GM21390 (cell line): ENCODE results near the gene XK.

ENCODE experiments used
- ATAC-seq: cut with Tn5 transposase; IDR thresholded peaks from one replicate; pipeline ENCODE4 v1.9.1; 2021; ENCODE audit not compliant: unreplicated experiment

Gene XK

GRCh38 chrX:37679230-37679629 lies 6.4 kb upstream of the XK start:
- no peak for ATAC-seq

- ATAC-seq, result no peak
Observed at GRCh38 chrX:37679888-37680287, 5.7 kb upstream of the XK start.

DNA sequence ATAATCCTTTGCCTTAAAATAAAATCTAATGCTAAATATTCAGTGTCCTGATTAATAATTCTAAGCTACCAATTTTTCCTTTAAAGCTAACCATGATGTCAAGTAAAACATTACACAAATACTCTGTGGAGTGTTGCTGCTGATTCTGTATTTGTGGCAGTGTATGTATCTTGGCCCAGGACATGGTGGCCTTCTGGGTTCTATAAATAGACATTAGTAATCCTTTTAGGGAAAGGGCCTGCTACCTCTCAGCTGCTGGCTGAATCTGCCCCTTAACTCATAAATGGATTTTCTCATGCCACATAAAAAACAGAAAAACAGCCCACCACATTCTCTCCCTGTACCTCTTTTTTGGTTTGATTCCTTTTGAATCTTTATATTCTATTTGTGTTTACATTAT lies 1.2 kb upstream of the XK start:
- no peak for ATAC-seq

GRCh38 chrX:37684973-37685372 lies 618 bp upstream of the XK start:
- no peak for ATAC-seq

- ATAC-seq, result no peak
Observed at GRCh38 chrX:37686369-37686995, 891 bp downstream of the XK start.

DNA sequence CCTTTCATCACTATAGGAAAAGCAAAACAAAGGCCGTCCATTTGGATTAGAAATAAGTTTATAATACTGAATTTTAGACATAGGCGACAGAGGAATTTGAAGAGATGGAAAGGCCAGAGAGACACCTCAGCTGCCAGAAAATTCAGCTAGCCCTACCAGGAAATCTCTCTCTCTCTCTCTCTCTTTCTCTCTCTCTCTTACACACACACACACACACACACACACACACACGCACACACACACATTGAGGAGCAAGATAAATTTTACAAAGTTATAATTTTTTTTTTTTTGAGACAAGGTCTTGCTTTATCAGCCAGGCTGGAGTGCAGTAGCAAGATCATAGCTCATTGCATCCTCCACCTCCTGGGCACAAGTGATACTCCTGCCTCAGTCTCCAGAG lies 1.4 kb downstream of the XK start:
- ATAC-seq, result no peak

- no peak for ATAC-seq
Observed at GRCh38 chrX:37690119-37690518, 4.5 kb downstream of the XK start.

GRCh38 chrX:37692918-37693317 lies 7.3 kb downstream of the XK start:
- no peak for ATAC-seq

GRCh38 chrX:37697169-37697760 lies 11.7 kb downstream of the XK start:
- ATAC-seq, result no peak

DNA sequence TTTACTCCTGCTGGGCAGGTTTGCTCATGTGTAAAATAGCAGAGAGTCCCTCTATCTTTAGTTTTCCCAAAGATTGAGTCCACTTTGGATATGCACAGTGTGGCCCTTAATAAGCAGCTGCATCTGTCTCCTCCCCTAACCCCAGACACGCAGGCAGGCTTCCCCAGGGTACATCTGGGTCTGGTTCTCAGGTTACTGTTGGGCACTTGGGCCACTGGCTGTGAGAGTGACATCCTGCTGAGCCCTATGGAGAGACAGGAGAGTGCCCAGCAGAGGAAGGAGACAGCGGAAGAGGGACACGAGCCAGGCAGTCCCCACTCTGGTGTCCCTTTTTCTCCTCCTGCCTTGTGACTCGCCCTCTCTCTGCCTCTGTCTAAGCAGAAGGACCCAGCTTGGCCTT lies 16.0 kb downstream of the XK start:
- ATAC-seq, result no peak

DNA sequence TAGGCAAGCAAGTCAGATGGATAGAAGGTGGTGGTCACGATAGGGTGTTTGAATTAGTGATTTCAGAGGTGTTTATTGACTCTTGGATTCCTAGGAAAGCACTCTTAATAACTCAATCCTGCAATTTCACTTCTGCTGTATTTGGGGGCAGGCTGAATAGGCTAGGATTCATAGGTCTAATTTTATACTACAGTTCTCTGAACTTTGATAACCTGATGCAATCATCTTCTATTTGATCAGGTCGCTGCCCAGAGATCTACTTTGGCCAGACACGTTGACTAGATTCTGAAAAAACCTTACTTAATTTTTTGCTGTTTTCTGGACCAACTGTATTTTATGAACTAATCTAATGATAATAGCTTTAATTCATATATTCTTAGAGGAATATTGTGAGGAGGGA lies 26.4 kb downstream of the XK start:
- no peak for ATAC-seq

- no peak for ATAC-seq
Observed at GRCh38 chrX:37712458-37712857, 26.9 kb downstream of the XK start.

DNA sequence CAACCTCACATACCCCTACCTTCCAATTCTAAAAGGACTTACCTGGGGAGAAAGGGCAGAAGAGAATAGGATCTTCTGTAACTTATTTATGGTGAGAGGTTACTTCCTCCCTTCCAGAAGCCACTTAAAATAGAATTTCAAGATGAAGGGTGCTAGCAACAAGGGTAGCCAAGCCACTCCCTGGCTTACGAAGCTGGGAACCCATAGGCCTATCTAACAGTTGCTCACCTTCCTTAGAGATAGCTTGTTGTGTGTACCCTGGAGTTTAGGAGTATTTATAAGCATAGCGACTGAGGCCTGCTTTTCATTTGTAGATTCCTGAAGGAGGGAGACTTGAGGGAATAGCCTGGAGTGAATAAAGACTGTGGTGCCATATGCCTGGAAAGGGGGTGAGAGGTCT lies 28.9 kb downstream of the XK start:
- ATAC-seq, result no peak

DNA sequence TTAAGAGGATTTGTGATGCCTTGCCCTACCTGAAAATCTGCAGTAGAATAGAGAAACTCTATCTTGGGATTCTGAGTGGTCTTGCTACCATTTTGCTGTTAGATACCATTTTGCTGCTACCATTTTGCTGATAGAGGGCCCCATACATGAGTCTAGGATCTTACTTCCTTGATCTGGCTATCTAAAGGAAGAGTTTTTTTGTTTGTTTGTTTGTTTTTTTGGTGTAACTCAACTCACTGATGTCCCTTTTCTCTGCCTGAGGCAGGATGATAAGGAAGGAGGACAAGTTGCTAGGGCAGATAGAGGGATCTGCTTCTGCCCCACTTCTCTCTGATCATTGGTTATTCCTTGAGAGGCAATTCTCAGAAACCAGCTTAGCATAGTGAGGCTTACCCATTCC lies 31.0 kb downstream of the XK start:
- ATAC-seq, result no peak

DNA sequence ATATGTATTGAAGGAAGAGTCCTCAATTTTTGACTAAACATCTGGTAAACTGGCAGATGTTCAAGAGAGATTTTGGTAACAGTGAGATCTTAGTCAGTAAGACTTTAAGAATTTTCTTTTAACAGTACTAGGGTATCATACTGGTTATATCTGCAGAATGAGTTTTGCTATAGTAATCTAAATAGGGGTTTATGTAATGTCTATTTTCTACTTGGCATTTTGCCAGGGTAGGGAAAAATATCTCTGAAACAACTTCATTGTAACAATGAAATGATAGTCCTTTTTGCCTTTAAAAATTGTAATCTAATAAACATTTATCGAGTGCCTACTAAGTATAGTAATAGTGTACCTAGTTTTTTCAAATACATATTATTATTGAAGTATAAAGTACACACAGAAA lies 32.1 kb downstream of the XK start:
- no peak for ATAC-seq

DNA sequence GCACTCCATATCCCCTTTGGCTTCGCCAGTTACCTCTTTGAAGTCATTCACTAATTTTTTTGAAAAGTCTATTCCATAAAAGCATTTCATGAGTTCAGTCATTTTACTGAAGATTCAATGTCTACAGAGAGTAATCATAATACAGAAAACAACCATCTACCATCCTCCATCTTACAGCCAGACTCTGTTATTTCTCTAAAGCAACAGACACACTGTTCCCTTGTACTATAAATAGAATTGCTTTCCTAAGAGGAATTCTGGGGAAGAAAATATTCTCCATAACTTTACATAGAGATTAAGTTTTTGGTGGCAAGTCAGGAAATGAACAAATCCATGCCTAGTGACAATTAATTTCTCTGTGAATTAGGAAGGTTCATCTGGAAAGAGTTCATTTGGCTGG lies 37.0 kb downstream of the XK start:
- no peak for ATAC-seq

DNA sequence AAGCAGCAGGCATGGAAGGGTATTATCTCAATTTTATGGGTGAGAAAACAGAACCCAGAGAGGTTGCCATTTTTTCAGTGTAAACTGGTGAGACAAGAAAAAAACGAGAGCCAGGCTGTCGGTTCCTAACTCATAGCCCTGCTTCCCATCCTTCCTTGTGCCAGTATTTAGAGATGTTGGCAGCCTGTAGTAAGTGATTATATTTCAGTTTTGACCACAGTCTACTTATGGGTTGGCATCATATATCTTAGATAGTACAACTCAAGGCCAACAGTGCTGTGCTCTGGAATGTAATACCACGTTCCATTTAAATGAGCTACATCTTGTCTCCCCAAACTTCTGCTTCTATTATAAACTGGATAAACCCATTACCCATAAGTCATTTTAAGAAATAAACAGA lies 40.8 kb downstream of the XK start:
- no peak for ATAC-seq

DNA sequence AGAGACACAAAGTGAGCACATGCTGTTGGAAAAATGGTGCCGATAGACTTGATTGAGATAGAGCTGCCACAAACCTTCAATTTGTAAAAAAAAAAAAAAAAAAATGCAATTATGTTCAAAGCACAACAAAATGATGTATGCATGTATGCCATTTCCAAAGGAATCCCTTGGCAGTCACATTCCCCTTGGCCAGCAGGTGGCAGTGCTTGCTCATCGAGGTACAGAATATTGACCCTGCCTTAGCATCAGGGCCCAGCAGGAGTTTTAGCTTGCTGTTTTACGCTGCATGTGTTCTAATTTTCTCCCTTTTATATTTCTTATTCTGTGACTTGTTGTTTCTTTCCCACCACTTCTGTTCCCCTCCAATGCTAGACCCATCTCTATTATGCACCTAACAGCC lies 59.8 kb downstream of the XK start:
- peak; percentile 58 for ATAC-seq

GRCh38 chrX:37745835-37746217 lies 60.2 kb downstream of the XK start:
- peak; percentile 26 for ATAC-seq

- ATAC-seq, result peak; percentile 93
Observed at GRCh38 chrX:37746218-37746941, 60.8 kb downstream of the XK start.

DNA sequence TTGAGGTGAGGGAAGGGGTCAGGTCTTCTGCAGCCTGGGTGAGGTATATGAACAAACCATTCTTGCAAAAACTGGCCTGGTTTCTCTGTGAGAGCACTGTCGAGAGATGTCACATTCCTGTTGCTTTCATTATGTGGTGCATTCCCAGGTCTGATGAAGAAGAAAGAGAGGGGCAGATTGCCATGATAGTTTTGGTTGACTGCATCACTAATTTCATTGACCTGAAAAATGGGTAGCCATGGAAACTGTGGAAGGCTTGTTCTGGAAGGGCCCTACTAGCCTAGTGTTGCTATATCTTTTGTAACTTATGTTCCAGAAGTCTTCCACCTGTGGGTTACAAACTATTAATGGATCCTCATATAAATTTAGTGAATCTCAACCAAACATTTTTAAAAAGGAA lies 61.4 kb downstream of the XK start:
- ATAC-seq, result no peak

DNA sequence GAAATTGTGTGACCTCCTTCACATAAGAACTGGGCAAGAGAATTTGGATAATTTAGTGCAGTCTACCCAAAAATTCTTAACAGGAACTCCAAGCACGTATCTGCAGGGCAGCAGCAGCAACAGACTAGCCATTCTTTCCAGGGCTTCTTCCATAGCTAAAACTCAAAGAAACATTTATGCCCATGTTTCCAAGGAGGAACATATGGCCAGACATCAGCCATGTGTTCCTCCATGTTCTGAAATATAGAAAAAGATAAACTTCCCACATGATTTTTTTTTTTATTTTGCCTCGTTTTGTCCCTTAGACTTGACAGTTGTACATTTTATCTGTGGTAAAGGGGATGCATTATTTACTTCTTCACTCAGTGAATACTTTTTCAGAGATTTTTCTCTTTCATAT lies 66.7 kb downstream of the XK start:
- ATAC-seq, result no peak

- ATAC-seq, result no peak
Observed at GRCh38 chrX:37752936-37753335, 67.3 kb downstream of the XK start.
